ENCODE data around the gene TUBG2.

Gene TUBG2

GRCh38 chr17:42697108-42697811 is 38.2 kb downstream of the TUBG2 start:
- Histone ChIP-seq H2BK12ac (ENCODE audit: low read length) (no peak overlapping the region), H3K27me3 (ENCODE audit: insufficient read depth, low read length) (no peaks in the 10 kb centered on the region), H4K8ac (ENCODE audit: low read depth, low read length) (no peak overlapping the region), H4K91ac (ENCODE audit: low read depth, low read length) (no peak overlapping the region), H3K36me3 (ENCODE audit: control insufficient read depth in 1 of 2, insufficient read depth in 2 of 2, low read length in 2 of 2) (peaks cover 10 to 17% of the 10 kb centered on the region in 2 experiments), H3K4me3 (ENCODE audit: low read depth, low read length) (no peak overlapping the region), H2BK120ac (ENCODE audit: insufficient read depth, low read length, poor library complexity) (no peak overlapping the region), H3K79me2 (ENCODE audit: control insufficient read depth, insufficient read depth, low read length, poor library complexity) (no peaks in the 10 kb centered on the region), H3K18ac (ENCODE audit: low read length) (no peak overlapping the region), H3K9me3 (ENCODE audit: insufficient read depth, low read depth, low read length) (peaks cover 1% of the 10 kb centered on the region), H3K9ac (ENCODE audit: low read length) (no peak overlapping the region), H3K14ac (ENCODE audit: low read length) (no peak overlapping the region), H3K4ac (ENCODE audit: low read depth, low read length) (no peak overlapping the region), H3K79me1 (ENCODE audit: low read length) (no peaks in the 10 kb centered on the region), H4K12ac (ENCODE audit: low read depth, low read length) (no peak overlapping the region), H3K23ac (ENCODE audit: low read length) (no peak overlapping the region), H3K4me2 (ENCODE audit: low read length) (no peak overlapping the region), H2AK5ac (ENCODE audit: low read length) (no peak overlapping the region), H3K4me1 (ENCODE audit: control insufficient read depth in 1 of 2, insufficient read depth in 2 of 2, low read length in 2 of 2) (no peaks in the 10 kb centered on the region), H2AFZ (ENCODE audit: insufficient read depth, low read length, poor library complexity) (no peak overlapping the region), H2BK5ac (ENCODE audit: low read depth, low read length, poor library complexity) (no peak overlapping the region), H3K27ac (ENCODE audit: low read depth, low read length) (no peak overlapping the region)
- no peak for DNase-seq
- no CpG with 5 or more reads among the region's 19 CpGs for WGBS (ENCODE audit: extremely low coverage, insufficient coverage, insufficient read length)

GRCh38 chr17:42698736-42699414 is 39.8 kb downstream of the TUBG2 start:
- Histone ChIP-seq H4K8ac (ENCODE audit: low read depth, low read length) (no peak overlapping the region), H3K23ac (ENCODE audit: low read length) (no peak overlapping the region), H3K4ac (ENCODE audit: low read depth, low read length) (no peak overlapping the region), H2BK5ac (ENCODE audit: low read depth, low read length, poor library complexity) (no peak overlapping the region), H2AFZ (ENCODE audit: insufficient read depth, low read length, poor library complexity) (no peak overlapping the region), H3K4me2 (ENCODE audit: low read length) (no peak overlapping the region), H3K27me3 (ENCODE audit: insufficient read depth, low read length) (no peaks in the 10 kb centered on the region), H3K79me1 (ENCODE audit: low read length) (no peaks in the 10 kb centered on the region), H2BK12ac (ENCODE audit: low read length) (no peak overlapping the region), H3K4me1 (ENCODE audit: control insufficient read depth in 1 of 2, insufficient read depth in 2 of 2, low read length in 2 of 2) (no peaks in the 10 kb centered on the region), H4K12ac (ENCODE audit: low read depth, low read length) (no peak overlapping the region), H2BK120ac (ENCODE audit: insufficient read depth, low read length, poor library complexity) (no peak overlapping the region), H3K27ac (ENCODE audit: low read depth, low read length) (no peak overlapping the region), H2AK5ac (ENCODE audit: low read length) (no peak overlapping the region), H3K14ac (ENCODE audit: low read length) (no peak overlapping the region), H3K36me3 (ENCODE audit: control insufficient read depth in 1 of 2, insufficient read depth in 2 of 2, low read length in 2 of 2) (peaks cover 16 to 23% of the 10 kb centered on the region in 2 experiments), H3K9me3 (ENCODE audit: insufficient read depth, low read depth, low read length) (peaks cover 1% of the 10 kb centered on the region), H3K4me3 (ENCODE audit: low read depth, low read length) (no peak overlapping the region), H3K79me2 (ENCODE audit: control insufficient read depth, insufficient read depth, low read length, poor library complexity) (no peaks in the 10 kb centered on the region), H3K18ac (ENCODE audit: low read length) (no peak overlapping the region), H4K91ac (ENCODE audit: low read depth, low read length) (no peak overlapping the region), H3K9ac (ENCODE audit: low read length) (no peak overlapping the region)
- no CpG with 5 or more reads among the region's 2 CpGs for WGBS (ENCODE audit: extremely low coverage, insufficient coverage, insufficient read length)
- no peak for DNase-seq

DNA sequence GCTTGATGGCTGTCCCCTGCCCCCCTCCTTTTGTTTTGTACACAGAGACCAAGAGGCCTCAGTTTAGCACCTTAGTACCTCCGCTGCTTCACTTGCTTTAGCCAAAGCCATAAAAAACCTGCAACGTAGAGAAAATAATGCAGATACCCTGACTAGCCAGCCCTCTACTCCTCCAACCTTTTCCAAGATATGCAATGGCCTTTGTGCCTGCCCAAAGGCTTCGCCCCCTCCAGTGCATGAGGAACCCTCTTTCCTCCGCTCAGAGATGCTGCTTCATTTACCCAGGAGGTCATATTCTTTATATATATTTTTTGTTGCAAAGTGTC is 40.3 kb downstream of the TUBG2 start:
- Histone ChIP-seq H3K27ac (ENCODE audit: low read depth, low read length) (no peak overlapping the region), H3K4me2 (ENCODE audit: low read length) (no peak overlapping the region), H3K4me1 (ENCODE audit: control insufficient read depth in 1 of 2, insufficient read depth in 2 of 2, low read length in 2 of 2) (no peaks in the 10 kb centered on the region), H3K4ac (ENCODE audit: low read depth, low read length) (no peak overlapping the region), H3K79me1 (ENCODE audit: low read length) (no peaks in the 10 kb centered on the region), H4K8ac (ENCODE audit: low read depth, low read length) (no peak overlapping the region), H3K14ac (ENCODE audit: low read length) (no peak overlapping the region), H4K91ac (ENCODE audit: low read depth, low read length) (no peak overlapping the region), H3K79me2 (ENCODE audit: control insufficient read depth, insufficient read depth, low read length, poor library complexity) (no peaks in the 10 kb centered on the region), H2BK5ac (ENCODE audit: low read depth, low read length, poor library complexity) (no peak overlapping the region), H4K12ac (ENCODE audit: low read depth, low read length) (no peak overlapping the region), H2AK5ac (ENCODE audit: low read length) (no peak overlapping the region), H3K36me3 (ENCODE audit: control insufficient read depth in 1 of 2, insufficient read depth in 2 of 2, low read length in 2 of 2) (peaks cover 18 to 26% of the 10 kb centered on the region in 2 experiments), H3K18ac (ENCODE audit: low read length) (no peak overlapping the region), H2BK120ac (ENCODE audit: insufficient read depth, low read length, poor library complexity) (no peak overlapping the region), H3K9ac (ENCODE audit: low read length) (no peak overlapping the region), H3K23ac (ENCODE audit: low read length) (no peak overlapping the region), H2AFZ (ENCODE audit: insufficient read depth, low read length, poor library complexity) (no peak overlapping the region), H3K9me3 (ENCODE audit: insufficient read depth, low read depth, low read length) (peaks cover 1% of the 10 kb centered on the region), H3K4me3 (ENCODE audit: low read depth, low read length) (no peak overlapping the region), H3K27me3 (ENCODE audit: insufficient read depth, low read length) (no peaks in the 10 kb centered on the region), H2BK12ac (ENCODE audit: low read length) (no peak overlapping the region)
- DNase-seq: no peak
- no CpG with 5 or more reads among the region's 4 CpGs for WGBS (ENCODE audit: extremely low coverage, insufficient coverage, insufficient read length)

- Histone ChIP-seq H3K4ac (ENCODE audit: low read depth, low read length) (no peak overlapping the region), H3K36me3 (ENCODE audit: control insufficient read depth in 1 of 2, insufficient read depth in 2 of 2, low read length in 2 of 2) (peaks cover 24 to 38% of the 10 kb centered on the region in 2 experiments), H2BK5ac (ENCODE audit: low read depth, low read length, poor library complexity) (no peak overlapping the region), H3K4me3 (ENCODE audit: low read depth, low read length) (no peak overlapping the region), H3K27me3 (ENCODE audit: insufficient read depth, low read length) (no peaks in the 10 kb centered on the region), H4K91ac (ENCODE audit: low read depth, low read length) (no peak overlapping the region), H3K79me1 (ENCODE audit: low read length) (no peaks in the 10 kb centered on the region), H2AK5ac (ENCODE audit: low read length) (no peak overlapping the region), H3K23ac (ENCODE audit: low read length) (no peak overlapping the region), H2AFZ (ENCODE audit: insufficient read depth, low read length, poor library complexity) (no peak overlapping the region), H2BK120ac (ENCODE audit: insufficient read depth, low read length, poor library complexity) (no peak overlapping the region), H3K9me3 (ENCODE audit: insufficient read depth, low read depth, low read length) (peaks cover 1% of the 10 kb centered on the region), H3K18ac (ENCODE audit: low read length) (no peak overlapping the region), H3K14ac (ENCODE audit: low read length) (no peak overlapping the region), H4K12ac (ENCODE audit: low read depth, low read length) (no peak overlapping the region), H3K27ac (ENCODE audit: low read depth, low read length) (no peak overlapping the region), H3K9ac (ENCODE audit: low read length) (no peak overlapping the region), H3K79me2 (ENCODE audit: control insufficient read depth, insufficient read depth, low read length, poor library complexity) (no peaks in the 10 kb centered on the region), H2BK12ac (ENCODE audit: low read length) (no peak overlapping the region), H3K4me1 (ENCODE audit: control insufficient read depth in 1 of 2, insufficient read depth in 2 of 2, low read length in 2 of 2) (no peaks in the 10 kb centered on the region), H3K4me2 (ENCODE audit: low read length) (no peak overlapping the region), H4K8ac (ENCODE audit: low read depth, low read length) (no peak overlapping the region)
- no peak for DNase-seq
- no CpG with 5 or more reads among the region's 10 CpGs for WGBS (ENCODE audit: extremely low coverage, insufficient coverage, insufficient read length)
These were observed 41.7 kb downstream of the TUBG2 start for GRCh38 chr17:42700586-42701289.
